NCI-H1105 (cell line): ENCODE data around the gene EPGN.
A peak's percentile ranks its signal among the peaks of the same experiment; 100 is the strongest.

Source experiments
- DNase-seq: peaks from one replicate; lab custom pipeline; 2025; lab: John Stamatoyannopoulos, UW

EPGN gene

GRCh38 chr4:74311696-74312313 lies 3.5 kb downstream of the EPGN start:
- peak; percentile 28 for DNase-seq

DNA sequence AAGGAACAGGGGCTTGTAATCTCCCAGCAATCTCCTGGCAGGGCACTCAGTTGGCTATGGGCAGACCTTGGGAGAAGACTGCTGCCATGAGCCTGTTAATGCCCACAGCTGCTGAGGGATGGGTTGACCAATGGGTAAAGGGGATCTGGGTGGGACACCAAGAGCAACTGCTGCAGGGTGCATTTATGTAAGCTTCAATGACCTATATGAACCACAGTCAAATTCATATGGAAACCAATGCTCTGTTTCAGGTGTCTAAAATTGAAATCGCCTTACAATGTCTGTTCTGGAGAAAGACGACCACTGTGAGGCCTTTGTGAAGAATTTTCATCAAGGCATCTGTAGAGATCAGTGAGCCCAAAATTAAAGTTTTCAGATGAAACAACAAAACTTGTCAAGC lies 6.1 kb downstream of the EPGN start:
- DNase-seq, result no peak

- no peak for DNase-seq
These were observed 6.7 kb downstream of the EPGN start for GRCh38 chr4:74314944-74315343.

DNA sequence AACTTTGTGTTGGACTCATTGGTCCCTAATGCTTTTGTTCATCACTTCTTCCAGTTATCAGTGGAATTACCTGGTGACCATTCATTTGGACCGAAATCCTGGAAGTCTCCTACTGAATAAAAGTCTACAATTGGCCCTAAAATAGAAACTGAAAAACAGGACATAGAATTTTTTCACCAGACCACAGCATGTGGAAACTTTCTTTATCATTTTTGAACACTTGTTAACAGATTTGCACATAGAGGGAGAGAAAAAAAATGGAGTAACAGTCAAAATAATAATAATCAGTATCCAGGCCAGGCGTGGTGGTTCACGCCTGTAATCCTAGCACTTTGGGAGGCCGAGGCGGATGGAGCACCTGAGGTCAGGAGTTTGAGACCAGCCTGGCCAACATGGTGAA lies 7.1 kb downstream of the EPGN start:
- DNase-seq, result no peak

- no peak for DNase-seq
These were observed 8.1 kb downstream of the EPGN start for GRCh38 chr4:74316397-74316796.

GRCh38 chr4:74317616-74318246 lies 9.5 kb downstream of the EPGN start:
- DNase-seq, result no peak

DNA sequence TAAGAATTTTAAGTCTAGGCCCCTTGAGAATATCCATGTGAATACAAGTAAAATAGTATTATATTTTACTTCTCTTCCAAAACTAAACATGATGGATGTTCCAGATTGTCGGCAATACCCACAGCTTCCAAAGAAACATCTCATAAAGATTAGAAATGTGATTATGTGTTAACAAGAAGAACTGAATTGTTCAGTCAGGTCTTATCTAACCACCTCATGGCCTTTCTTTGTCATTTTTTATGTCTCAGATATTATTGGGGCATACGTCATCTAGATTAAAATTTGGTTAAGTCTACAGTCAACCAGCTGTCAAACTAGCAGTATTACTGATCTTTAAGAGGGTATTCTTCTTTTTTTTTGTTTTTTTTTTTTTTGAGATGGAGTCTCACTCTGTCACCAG lies 10.0 kb downstream of the EPGN start:
- no peak for DNase-seq

DNA sequence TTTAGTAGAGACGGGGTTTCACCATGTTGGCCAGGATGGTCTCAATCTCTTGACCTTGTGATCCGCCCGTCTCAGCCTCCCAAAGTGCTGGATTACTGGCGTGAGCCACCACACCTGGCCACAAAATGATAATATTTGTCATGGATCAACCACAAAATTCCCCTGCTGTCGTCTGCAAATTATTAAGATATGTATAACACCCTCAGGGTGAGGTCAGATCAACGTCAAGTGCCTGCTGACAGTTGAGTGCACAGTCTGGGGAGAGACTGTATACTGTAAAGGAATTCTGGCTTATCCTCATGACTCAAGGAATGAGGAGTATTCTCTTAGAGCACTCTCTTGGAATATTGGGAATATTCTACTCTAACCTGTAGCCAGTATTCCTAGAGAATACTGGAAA lies 11.2 kb downstream of the EPGN start:
- DNase-seq, result no peak

- DNase-seq, result peak; percentile 21
These were observed 12.4 kb downstream of the EPGN start for GRCh38 chr4:74320559-74321118.

- no peak for DNase-seq
These were observed 14.0 kb downstream of the EPGN start for GRCh38 chr4:74322301-74322700.

GRCh38 chr4:74323663-74324062 lies 15.4 kb downstream of the EPGN start:
- no peak for DNase-seq

- DNase-seq, result no peak
These were observed 16.0 kb downstream of the EPGN start for GRCh38 chr4:74324262-74324661.

DNA sequence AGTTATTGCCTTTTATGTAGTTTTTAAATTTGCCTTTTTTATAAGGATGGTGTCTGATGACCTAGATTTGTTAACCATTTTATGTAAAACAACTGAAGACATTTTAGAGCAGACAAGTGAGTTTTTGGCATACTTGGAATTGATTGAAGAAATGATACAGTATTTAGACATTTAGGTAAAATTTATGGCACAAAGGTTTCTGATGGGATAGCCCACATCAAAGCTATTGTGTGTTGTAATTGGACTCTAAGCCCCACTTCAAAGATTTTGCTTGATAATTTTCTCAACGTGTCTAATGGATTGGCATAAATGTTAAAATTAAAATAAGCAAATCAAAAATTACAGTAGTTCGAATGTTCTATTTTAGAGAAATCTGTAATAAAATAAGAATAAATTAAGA lies 17.6 kb downstream of the EPGN start:
- DNase-seq, result no peak

DNA sequence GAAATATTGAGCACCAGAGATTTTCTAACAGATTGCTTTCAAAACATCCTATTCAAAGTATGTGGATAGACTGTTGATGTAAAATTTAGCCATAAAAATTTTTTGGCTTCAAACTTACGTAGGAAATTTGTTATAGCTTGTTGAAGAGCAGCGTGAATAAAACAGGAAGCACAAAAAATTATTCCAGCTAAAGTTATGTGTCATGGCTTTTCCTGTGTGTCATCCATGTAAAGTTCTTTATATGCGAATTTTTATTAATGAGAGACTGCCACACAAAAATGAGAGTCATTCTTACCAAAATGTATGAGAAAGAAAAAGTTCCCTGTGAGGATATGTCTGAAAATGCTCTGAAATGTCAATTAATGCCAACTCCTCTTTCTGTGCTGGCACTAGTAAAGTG lies 19.5 kb downstream of the EPGN start:
- DNase-seq, result no peak

DNA sequence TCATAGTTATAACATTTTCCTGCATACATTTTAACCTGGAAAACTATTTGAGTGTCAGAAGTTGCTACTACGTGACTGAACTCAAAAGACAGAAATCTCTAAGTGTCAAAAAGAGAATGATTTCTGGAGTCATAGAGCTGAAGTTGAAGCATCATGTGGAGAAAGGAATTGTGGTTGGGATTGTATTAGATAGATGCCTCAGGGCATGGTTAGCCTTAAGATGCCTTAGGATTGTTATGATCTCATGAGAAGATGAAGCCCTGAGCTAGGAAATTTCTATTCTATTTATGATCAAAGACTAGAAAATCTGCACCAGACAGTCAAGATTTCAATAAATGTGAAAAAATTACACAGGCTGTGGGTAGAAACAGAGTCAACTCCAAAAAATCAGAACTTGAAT lies 20.2 kb downstream of the EPGN start:
- no peak for DNase-seq

- DNase-seq, result no peak
These were observed 21.0 kb downstream of the EPGN start for GRCh38 chr4:74329307-74329706.

GRCh38 chr4:74330295-74330750 lies 22.1 kb downstream of the EPGN start:
- no peak for DNase-seq

DNA sequence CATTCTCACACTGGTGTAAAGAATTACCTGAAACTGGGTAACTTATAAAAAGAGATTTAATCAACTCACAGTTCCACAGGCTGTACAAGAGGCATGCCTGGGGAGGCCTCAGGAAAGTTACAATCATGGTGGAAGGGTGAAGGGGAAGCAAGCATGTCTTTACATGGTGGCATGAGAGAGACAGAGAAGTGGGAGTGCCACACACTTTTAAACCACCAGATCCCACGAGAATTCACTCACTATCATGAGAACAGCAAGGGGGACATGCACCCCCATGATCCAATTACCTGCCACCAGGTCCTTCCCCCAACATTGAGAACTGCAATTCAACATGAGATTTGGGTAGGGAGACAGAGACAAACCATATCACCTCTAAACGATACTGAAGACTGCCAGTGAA lies 23.0 kb downstream of the EPGN start:
- no peak for DNase-seq

DNA sequence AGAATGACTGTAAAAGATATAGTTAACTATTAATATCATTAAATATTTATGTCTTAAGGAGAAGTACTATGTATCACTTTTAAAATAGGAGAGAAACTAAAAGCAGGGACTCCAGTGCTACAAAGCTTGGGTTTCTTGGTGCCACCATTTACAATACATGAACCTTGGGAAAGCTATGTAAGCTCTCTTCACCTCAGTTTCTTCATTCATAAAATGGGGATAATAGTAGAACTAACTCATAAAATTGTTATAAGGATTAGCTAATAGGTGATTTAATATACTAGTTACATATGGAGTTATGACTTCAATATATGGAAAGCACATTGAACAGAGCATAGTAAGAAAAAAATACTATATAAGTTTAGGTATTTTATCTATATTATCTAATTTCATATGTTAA lies 23.7 kb downstream of the EPGN start:
- no peak for DNase-seq

- DNase-seq, result no peak
These were observed 26.4 kb downstream of the EPGN start for GRCh38 chr4:74334636-74335035.

DNA sequence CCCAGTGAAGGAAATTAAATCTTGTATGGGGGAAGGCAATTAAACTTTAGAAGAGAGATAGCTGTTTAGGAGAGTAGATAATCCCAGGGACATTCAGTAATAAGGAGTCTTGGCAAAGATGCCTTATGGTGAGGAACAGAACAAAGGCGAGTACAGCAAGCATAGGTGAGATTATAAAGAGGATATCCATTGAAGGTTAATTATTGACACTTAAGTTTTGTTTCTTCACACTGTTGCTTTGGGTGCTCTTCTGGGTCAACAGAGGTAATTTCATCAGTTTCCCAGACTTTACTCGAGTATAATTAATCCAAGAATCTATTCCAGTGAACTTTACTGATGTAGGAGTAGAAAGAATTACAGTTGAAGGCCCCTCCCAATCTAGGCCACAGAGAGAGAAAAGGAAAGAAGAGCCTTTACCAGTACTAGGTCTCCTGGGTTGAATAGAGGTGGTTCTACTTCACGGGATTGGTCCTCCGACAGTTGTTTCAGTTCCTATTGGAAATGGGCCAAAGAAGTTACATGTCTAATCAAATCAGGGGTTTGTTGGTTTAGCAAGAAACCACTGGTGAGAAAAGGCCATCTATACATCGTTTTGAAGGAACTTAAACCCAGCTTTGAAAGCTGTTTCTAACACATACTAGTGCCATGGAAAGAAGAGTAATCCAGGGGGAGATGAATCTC lies 27.2 kb downstream of the EPGN start:
- no peak for DNase-seq

DNA sequence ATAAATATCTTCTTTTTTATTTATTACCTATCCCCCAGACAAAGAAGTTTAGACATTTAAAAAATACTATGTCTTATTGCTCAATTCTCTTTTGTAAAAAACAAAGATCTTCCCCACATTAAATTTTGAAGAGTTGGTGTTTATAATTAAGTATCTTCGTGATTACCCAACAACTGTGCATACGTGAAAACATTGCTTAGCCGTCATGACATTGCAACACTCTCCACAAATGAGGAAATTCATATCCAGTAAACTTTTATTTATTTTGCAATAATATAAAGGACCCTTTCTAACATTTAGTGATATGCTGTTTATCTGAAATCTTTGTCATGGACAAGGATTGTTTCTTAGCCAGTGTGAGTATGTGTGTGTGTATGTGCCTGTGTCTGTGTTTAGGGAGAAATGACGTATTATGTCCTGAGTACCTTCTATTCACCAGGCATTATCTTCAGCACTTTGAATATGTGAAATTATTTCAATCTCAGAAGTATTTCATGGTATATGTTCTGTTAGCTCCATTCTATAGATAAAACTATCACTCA lies 30.6 kb downstream of the EPGN start:
- no peak for DNase-seq

- no peak for DNase-seq
These were observed 31.2 kb downstream of the EPGN start for GRCh38 chr4:74339501-74339900.
